ENCODE measurements around the gene PARP14. TPM values are rescaled to one million over a fixed set of nuclear protein-coding genes. Genes with fewer than 3 reads are reported as not detected.
"Not testable (repeated sequence)": the region's sequence is repeated elsewhere in the genome, so short reads cannot be mapped to it uniquely, and the experiment has no call there.

PARP14 gene
- polyA plus RNA-seq, 1 experiment: 29.3 TPM

DNA sequence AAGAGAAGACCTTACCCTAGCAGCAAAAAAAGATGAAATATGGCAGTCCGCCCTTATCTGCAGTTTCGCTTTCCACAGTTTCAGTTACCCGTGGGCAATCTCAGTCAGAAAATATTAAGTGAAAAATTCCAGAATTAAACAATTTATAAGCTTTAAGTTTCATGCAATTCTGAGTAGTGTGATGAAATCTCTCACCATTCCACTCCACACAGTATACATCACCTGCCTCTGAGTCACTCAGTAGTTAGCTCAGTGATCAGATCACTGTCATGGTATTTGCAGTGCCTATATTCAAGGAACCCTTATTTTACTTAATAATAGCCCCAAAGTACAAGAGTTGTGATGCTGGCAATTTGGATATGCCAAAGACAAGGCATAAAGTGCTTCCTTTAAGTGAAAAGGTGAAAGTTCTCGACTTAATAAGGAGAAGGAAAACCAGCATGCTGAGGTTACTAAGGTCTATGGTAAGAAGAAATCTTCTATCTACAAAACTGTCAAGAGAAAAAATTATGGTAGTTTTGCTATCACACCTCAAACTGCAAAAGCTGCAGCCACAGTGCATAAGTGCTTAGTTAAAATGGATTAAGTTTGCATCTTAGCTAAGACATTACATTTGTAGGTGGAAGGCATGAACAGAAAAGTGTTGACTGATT is 64.9 kb downstream of the PARP14 start:
- peaks cover 4% of the 10 kb centered on the region; the same call in 1 of the 2 replicates for H3K9me3 ChIP-seq (ENCODE audit: control insufficient read depth, insufficient read depth, low read length)
- peak overlapping the region; percentile 78 for H3K27ac ChIP-seq (ENCODE audit: low read depth, low read length)
- DNase-seq (ENCODE audit: low read depth, low spot score): peak; percentile 56
- TF ChIP-seq, protein P1, sequence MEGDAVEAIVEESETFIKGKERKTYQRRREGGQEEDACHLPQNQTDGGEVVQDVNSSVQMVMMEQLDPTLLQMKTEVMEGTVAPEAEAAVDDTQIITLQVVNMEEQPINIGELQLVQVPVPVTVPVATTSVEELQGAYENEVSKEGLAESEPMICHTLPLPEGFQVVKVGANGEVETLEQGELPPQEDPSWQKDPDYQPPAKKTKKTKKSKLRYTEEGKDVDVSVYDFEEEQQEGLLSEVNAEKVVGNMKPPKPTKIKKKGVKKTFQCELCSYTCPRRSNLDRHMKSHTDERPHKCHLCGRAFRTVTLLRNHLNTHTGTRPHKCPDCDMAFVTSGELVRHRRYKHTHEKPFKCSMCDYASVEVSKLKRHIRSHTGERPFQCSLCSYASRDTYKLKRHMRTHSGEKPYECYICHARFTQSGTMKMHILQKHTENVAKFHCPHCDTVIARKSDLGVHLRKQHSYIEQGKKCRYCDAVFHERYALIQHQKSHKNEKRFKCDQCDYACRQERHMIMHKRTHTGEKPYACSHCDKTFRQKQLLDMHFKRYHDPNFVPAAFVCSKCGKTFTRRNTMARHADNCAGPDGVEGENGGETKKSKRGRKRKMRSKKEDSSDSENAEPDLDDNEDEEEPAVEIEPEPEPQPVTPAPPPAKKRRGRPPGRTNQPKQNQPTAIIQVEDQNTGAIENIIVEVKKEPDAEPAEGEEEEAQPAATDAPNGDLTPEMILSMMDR (IDR thresholded peaks at IDR 0.05; ENCODE audit: low read depth, low read length): no peak
- no peaks in the 10 kb centered on the region for H3K27me3 ChIP-seq (ENCODE audit: control insufficient read depth, insufficient read depth, low read length)
- H3K4me3 ChIP-seq (ENCODE audit: low read depth, low read length): no peak overlapping the region
- POLR2A ChIA-PET: interaction anchor here (1.1 kb wide), 1 partner anchor 39 kb away, joined by 4 read pairs; no protein-coding TSS in a partner anchor
- CTCF ChIA-PET: interaction anchor here (3.6 kb wide), 1 partner anchor 10 kb away, joined by 22 read pairs; no protein-coding TSS in a partner anchor

DNA sequence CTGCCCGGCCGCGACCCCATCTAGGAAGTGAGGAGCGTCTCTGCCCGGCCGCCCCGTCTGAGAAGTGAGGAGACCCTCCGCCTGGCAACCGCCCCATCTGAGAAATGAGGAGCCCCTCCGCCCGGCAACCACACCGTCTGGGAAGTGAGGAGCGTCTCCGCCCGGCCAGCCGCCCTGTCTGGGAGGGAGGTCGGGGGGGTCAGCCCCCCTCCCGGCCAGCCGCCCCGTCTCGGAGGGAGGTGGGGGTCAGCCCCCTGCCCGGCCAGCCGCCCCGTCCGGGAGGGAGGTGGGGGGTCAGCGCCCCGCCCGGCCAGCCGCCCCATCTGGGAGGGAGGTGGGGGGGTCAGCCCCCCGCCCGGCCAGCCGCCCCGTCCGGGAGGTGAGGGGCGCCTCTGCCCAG is 66.7 kb downstream of the PARP14 start:
- H3K9me3 ChIP-seq (ENCODE audit: control insufficient read depth, insufficient read depth, low read length); CTCF ChIA-PET; DNase-seq (ENCODE audit: low read depth, low spot score); H3K27ac ChIP-seq (ENCODE audit: low read depth, low read length); POLR2A ChIA-PET; H3K4me3 ChIP-seq (ENCODE audit: low read depth, low read length); H3K27me3 ChIP-seq (ENCODE audit: control insufficient read depth, insufficient read depth, low read length): not testable (repeated sequence)

DNA sequence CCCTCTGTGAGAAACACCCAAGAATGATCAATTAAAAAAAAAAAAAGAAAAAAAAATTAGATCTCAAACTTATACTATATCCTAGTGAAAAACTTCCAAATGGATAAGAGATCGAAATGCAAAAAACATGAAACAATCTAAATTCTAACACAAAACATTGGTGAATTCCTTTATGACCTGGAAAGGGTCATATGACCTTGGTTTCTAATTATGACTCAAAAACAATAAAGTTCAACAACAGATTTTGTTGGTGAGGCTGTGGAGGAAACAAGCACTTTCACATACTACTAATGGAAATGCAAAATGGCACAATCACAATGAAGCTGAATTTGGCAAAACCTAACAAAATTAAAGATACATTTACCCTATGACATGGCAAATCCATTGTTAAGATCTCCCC is 67.7 kb downstream of the PARP14 start:
- DNase-seq (ENCODE audit: low read depth, low spot score): no peak
- H3K9me3 ChIP-seq (ENCODE audit: control insufficient read depth, insufficient read depth, low read length): peaks cover 4% of the 10 kb centered on the region; the same call in 1 of the 2 replicates
- no peaks in the 10 kb centered on the region for H3K27me3 ChIP-seq (ENCODE audit: control insufficient read depth, insufficient read depth, low read length)
- ChIA-PET CTCF (no interaction called here), POLR2A (no interaction called here)
- no peak overlapping the region for H3K4me3 ChIP-seq (ENCODE audit: low read depth, low read length)
- TF ChIP-seq, protein P1 (IDR thresholded peaks at IDR 0.05; ENCODE audit: low read depth, low read length): no peak
- H3K27ac ChIP-seq (ENCODE audit: low read depth, low read length): no peak overlapping the region

DNA sequence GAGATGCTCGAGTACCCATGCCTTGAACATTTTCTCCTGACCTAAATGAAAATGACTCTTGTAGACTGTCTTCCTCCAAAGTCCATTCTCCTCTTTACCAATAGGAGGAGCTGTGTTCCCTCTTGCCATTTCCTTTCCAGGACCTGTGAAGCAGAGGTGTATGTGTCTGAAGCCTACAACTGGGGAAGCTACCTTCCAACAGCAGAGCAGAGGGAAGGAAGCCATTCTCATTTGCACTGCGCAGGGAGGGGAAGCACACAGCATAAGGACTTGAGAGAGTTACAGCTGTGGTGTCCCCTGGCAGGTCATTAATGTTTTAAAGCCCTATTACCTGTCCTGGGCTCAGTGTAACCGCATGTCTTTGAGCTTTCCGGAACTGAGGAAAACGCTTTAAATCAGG is 74.3 kb downstream of the PARP14 start:
- H3K27ac ChIP-seq (ENCODE audit: low read depth, low read length): no peak overlapping the region
- H3K9me3 ChIP-seq (ENCODE audit: control insufficient read depth, insufficient read depth, low read length): no peaks in the 10 kb centered on the region
- H3K27me3 ChIP-seq (ENCODE audit: control insufficient read depth, insufficient read depth, low read length): no peaks in the 10 kb centered on the region
- TF ChIP-seq, protein P1 (IDR thresholded peaks at IDR 0.05; ENCODE audit: low read depth, low read length): peak; percentile 74
- H3K4me3 ChIP-seq (ENCODE audit: low read depth, low read length): no peak overlapping the region
- CTCF ChIA-PET: interaction anchor here (1.0 to 1.7 kb wide), 8 partner anchors 10 to 274 kb away, joined by 3 to 22 read pairs (median 4); no protein-coding TSS in a partner anchor
- POLR2A ChIA-PET: no interaction called here
- no peak for DNase-seq (ENCODE audit: low read depth, low spot score)

DNA sequence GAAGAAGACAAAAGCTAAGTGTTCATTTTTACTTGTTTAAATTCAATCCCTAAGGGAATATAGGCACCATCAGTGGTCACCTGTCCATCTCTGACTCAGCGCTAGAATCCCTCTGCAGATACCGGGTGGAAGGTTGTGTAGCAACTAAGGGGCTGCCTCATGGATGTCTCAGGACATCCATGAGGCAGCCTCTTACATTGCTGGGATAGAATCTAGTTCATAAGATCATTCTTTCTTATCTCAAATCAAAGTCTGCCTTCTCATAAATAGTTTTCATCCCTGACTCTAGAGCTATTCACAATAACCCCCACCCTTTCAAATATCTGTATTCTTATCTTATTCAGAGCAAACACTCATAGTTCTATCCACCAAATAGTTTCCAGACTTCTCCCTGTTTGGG is 74.9 kb downstream of the PARP14 start:
- H3K27me3 ChIP-seq (ENCODE audit: control insufficient read depth, insufficient read depth, low read length): no peaks in the 10 kb centered on the region
- TF ChIP-seq, protein P1 (IDR thresholded peaks at IDR 0.05; ENCODE audit: low read depth, low read length): no peak
- H3K4me3 ChIP-seq (ENCODE audit: low read depth, low read length): no peak overlapping the region
- no peaks in the 10 kb centered on the region for H3K9me3 ChIP-seq (ENCODE audit: control insufficient read depth, insufficient read depth, low read length)
- no peak overlapping the region for H3K27ac ChIP-seq (ENCODE audit: low read depth, low read length)
- POLR2A ChIA-PET: no interaction called here
- no peak for DNase-seq (ENCODE audit: low read depth, low spot score)
- CTCF ChIA-PET: interaction anchor here (0.6 to 1.7 kb wide), 12 partner anchors 10 to 409 kb away, joined by 3 to 22 read pairs (median 4); no protein-coding TSS in a partner anchor
